H1 (cell line): Measurements from ENCODE around the gene MRM2.

ENCODE experiments used
- ATF3 ChIP-seq: IDR thresholded peaks from 2 replicates; pipeline ENCODE4 v1.6.1; 2011; ENCODE audit warnings: low read depth, mild to moderate bottlenecking, low read length; ENCODE audit not compliant: insufficient read depth
- CHD2 ChIP-seq: IDR thresholded peaks from 2 replicates; pipeline ENCODE4 v1.6.1; 2012; ENCODE audit warnings: low read length, improper control_type of control experiment
- CREB1 ChIP-seq: IDR thresholded peaks from 2 replicates; pipeline ENCODE4 v1.6.1; 2012; ENCODE audit warnings: inconsistent platforms
- CTCF ChIP-seq, 3 experiments: IDR thresholded peaks; 1 replicate in 2 of 3; 2 replicates in 1 of 3; pipeline versions ENCODE4 v1.5.1 to v1.6.1; 2011; ENCODE audit warnings: low read length in 3 of 3, mild to moderate bottlenecking in 3 of 3, inconsistent platforms in 2 of 3, low read depth in 1 of 3, moderate library complexity in 1 of 3; ENCODE audit not compliant: insufficient read depth in 1 of 3; ENCODE audit errors: control extremely low read depth in 1 of 3
- EP300 ChIP-seq, 2 experiments: IDR thresholded peaks; 1 replicate in 1 of 2; 2 replicates in 1 of 2; pipeline ENCODE4 v1.6.1; 2011 to 2012; ENCODE audit warnings: low read depth in 2 of 2, low read length in 2 of 2, mild to moderate bottlenecking in 2 of 2, borderline replicate concordance in 1 of 2, inconsistent platforms in 1 of 2, moderate library complexity in 1 of 2
- POLR2A ChIP-seq, 2 experiments: IDR thresholded peaks; 1 replicate in 1 of 2; 2 replicates in 1 of 2; pipeline ENCODE4 v1.6.1; 2011; ENCODE audit warnings: low read depth in 2 of 2, low read length in 2 of 2, mild to moderate bottlenecking in 2 of 2; ENCODE audit errors: control extremely low read depth in 1 of 2
- RNF2 ChIP-seq: fragments of 200-900, 300-1000 bp; sonication (generic); IDR thresholded peaks from 2 replicates; pipeline ENCODE4 v1.7.1; 2016; ENCODE audit warnings: borderline replicate concordance, low read depth, mild to moderate bottlenecking, antibody characterized with exemption, low read length; ENCODE audit not compliant: poor library complexity, severe bottlenecking; ENCODE audit errors: missing control alignments
- SIN3A ChIP-seq, 2 experiments: IDR thresholded peaks in 1 of 2; conservative IDR thresholded peaks in 1 of 2; 2 replicates each; pipeline ENCODE4 v1.6.1; 2011 to 2012; ENCODE audit warnings: low read length in 2 of 2, improper control_type of control experiment in 1 of 2, low read depth in 1 of 2, mild to moderate bottlenecking in 1 of 2
- TAF1 ChIP-seq: IDR thresholded peaks from 2 replicates; pipeline ENCODE4 v1.6.1; 2011; ENCODE audit warnings: mild to moderate bottlenecking, low read depth, low read length
- ZNF274 ChIP-seq: IDR thresholded peaks from 2 replicates; pipeline ENCODE4 v1.7.0; 2012; ENCODE audit warnings: low read length, borderline replicate concordance; ENCODE audit errors: extremely low read depth

GRCh38 chr7:2276107-2276506 is 34.1 kb upstream of the MRM2 start:
- TF ChIP-seq TAF1, result no peak
- TF ChIP-seq CTCF (IDR thresholded peaks at IDR 0.05; ENCODE audit: control extremely low read depth in 1 of 3, insufficient read depth in 1 of 3, low read depth in 1 of 3, low read length in 3 of 3), result no peak
- TF ChIP-seq SIN3A (conservative IDR thresholded peaks at IDR 0.05 in 1 of 2, IDR thresholded peaks at IDR 0.05 in 1 of 2; ENCODE audit: low read depth in 1 of 2, low read length in 2 of 2), result no peak
- no peak for TF ChIP-seq CHD2
- no peak for TF ChIP-seq CREB1
- no peak for TF ChIP-seq RNF2
- no peak for TF ChIP-seq EP300 (IDR thresholded peaks at IDR 0.05; ENCODE audit: borderline replicate concordance in 1 of 2, low read depth in 2 of 2, low read length in 2 of 2)
- TF ChIP-seq ATF3, result no peak
- no peak for TF ChIP-seq ZNF274
- no peak for TF ChIP-seq POLR2A (IDR thresholded peaks at IDR 0.05; ENCODE audit: control extremely low read depth in 1 of 2, low read depth in 2 of 2, low read length in 2 of 2)
